Activated effector memory CD4-positive, alpha-beta T cell treated with anti-CD3 and anti-CD28 coated beads, Interleukin-2, amount 50 U/mL, for 16 hours (primary cell): ENCODE data around the gene RFTN1.

Source experiments
- DNase-seq: peaks from one replicate; pipeline ENCODE4 v3.0.0-alpha.2; 2020

The RFTN1 gene

DNA sequence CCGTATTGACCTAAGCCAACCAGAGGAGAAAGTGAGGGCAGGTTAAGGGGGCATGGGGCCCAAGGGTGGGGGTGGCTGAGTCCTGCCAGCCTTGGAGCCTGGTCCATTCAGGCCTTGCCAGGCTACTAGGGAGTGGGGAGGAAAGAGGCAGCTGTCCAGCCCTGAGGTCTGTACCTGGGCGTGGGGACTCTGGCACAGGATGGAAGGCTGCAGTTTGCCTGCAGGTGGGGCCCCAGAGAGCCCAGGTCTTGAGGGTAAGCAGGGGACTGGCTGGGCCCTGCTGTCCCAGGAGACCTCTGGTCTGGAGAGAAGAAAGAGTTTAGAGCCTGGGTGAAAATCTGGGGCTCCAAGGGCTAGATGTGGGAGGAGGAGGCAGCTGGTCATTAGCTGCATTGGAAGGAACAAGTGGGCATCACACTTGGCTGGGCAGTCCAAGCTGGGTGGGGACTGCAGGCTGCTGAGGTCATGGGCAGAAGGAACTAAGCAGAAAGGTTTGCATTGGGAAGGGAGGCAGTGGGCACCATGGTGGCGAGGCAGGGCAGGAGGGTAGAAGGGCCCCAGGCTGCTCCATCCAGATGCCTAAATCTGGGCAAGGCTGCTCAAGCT lies 140.1 kb downstream of the RFTN1 start:
- DNase-seq: no peak

DNA sequence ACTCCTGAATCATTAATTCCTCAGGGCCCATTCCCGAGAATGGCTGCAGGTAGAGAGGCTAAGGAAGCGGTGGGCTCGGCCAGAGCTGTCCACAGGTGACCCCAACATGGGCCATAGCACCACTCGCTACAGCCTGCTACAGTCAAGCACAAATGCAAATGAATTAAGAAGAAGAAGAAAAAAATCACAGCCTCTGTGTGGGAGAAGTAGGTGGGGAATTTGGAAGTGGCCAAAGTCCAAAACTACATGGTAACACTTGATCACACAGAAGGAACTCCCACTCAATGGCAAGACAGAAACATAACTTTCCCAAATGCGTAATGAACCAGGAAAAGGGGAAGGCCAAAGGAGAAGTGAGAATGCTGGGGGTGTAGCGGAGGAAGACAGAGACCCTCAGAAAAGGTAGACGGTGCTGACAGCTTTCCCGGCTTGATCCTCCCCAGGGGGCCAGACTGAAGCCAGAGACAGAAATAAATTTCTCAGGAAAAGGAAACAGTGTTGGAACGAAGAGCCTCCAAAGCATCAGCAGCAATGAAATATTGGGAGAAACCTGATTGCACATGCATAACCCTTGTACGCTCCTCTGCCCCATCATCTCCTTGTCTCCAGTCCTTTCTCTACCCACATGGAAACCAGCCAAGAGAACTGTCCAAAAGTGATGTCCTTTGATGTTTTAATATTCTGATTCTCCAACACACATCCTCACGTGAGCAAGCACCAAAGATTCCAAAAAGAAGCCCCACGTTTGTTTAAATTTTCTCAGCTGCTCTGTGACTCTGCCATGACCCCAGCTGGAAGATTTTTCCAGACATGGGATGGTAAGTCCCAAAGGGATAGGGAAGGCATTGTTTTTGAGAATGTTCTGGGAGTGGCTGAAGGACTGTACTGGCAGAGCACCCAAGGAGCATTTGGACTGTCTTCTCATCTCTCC lies 140.9 kb downstream of the RFTN1 start:
- no peak for DNase-seq

- DNase-seq: peak; percentile 74
These were observed 142.4 kb downstream of the RFTN1 start for GRCh38 chr3:16370872-16371740.

DNA sequence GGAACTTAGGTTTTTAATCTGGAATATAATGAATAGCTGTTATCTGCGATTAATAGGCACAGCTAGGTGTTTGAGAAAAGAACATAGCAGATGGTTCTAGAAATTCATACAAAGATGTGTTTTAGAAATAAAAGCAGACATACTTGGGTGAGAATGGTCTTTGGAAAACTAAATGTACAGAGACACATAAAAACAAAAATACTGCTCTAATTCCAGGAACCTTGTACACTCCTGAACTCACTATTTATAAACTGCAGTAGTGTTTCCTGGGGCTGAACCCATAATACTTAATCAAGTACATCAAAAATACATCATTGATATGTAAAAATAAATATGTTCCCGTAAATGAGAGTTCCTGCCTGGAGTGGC lies 143.0 kb downstream of the RFTN1 start:
- DNase-seq: no peak

- DNase-seq: no peak
These were observed 143.6 kb downstream of the RFTN1 start for GRCh38 chr3:16369885-16370284.

DNA sequence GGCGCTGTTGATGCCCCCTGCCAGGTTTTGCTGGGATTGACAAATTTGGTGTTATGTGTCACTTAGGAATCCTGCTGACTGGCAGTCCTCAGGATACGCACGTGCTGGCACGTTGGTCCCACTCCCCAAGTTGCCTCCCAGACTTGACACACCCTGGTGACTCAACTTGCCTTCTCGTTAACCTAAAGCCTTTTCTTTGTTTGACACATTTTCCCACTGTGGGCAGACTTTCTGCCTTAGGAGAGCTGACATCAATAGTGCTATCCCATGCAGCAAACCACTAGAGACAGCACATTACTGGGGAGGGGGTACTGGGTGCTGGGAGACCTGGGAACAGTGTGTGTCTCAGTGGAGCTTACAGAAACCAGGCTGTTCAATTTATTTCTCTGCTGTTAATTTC lies 144.2 kb downstream of the RFTN1 start:
- no peak for DNase-seq

DNA sequence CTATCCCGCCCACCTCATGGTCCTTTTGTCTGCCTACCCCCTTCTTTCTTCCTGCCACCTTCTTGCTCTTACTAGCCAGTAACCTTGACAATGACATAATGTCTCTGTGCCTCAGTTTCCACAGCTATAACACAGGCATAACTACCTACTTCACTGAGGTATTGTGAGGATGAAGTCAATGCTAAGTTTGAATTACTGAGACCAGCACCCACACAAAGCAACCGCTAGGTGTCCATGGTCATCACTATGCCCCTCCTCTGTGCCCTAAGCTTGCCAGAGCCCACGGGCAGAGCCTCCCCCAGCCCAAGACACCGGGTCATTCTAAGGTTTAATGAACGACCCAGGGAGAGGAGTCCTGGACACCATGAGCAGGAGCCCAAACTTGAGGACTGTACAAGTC lies 146.9 kb downstream of the RFTN1 start:
- DNase-seq: no peak

- DNase-seq: no peak
These were observed 147.9 kb downstream of the RFTN1 start for GRCh38 chr3:16365491-16366128.

DNA sequence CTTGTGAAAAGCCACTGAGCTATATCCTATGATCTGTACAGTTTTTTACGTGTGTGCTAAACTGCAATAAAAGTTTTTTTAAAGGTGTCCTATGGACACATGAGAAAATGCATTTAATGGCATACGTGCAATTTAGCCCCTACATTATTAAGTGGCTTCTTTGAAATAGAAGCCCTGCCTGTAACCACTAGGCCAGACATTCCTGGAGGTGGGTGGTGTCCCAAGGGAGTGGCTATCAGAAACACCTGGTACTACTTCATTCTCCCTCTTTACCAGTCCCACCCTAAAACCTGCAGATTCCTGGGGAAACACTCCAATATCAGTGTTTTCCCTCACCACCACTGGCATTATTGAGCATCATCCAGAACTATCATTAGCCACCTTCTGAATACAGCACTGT lies 148.5 kb downstream of the RFTN1 start:
- DNase-seq: no peak

DNA sequence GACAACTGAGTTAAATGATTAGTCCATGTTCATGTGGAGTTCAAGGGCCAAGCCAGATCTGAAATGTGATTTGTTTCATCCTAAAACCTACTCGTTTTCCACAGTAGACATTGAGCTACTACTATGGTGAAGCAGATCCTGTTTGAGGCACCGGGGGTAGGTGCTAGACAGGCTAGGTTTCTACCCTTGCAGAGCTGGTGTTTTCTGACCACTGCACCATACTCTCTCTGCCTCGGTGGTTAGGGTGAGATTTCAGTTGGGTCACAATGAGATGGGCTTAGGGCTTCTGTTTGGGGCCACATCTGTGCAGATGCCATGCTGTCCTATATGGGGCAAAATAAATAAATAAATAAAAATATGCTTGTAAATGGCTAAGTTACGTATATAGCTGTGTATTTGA lies 149.2 kb downstream of the RFTN1 start:
- no peak for DNase-seq

DNA sequence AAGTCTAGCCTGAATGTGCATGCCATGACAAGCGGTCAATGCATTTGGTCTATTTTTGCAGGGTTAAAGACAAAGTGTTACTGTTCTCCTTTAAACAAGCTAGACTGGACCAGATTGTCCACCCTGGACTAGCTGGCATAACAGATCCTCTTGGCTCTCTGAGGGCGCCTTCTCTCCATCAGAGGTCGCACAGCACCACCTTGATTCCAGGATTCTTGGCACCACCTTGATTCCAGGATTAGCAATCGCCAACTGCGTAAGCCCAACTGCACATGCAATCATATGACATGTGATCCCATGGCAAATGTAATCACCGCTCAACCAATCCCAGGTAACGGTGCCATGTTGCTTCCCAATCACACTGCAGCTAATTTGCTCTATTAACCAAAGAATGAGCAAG lies 149.9 kb downstream of the RFTN1 start:
- no peak for DNase-seq

DNA sequence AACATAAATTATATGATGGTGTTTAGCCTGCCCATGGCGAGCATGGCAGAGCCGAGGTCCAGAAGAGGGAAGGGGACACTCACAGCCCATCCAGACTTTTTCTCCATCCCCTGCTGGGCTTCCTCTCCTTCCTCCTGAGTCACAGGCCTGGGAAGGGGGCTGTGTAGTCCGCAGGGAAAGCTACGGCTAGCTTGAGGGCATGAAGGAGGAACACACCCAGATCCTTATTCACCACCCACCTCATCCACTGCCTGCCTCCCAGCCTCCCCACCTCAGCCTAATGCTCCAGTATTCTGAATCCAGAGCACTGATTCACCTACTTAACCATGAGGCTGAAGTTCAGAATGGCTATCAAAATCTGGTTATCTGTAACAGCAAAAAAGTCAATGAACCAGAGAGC lies 150.7 kb downstream of the RFTN1 start:
- DNase-seq: no peak

DNA sequence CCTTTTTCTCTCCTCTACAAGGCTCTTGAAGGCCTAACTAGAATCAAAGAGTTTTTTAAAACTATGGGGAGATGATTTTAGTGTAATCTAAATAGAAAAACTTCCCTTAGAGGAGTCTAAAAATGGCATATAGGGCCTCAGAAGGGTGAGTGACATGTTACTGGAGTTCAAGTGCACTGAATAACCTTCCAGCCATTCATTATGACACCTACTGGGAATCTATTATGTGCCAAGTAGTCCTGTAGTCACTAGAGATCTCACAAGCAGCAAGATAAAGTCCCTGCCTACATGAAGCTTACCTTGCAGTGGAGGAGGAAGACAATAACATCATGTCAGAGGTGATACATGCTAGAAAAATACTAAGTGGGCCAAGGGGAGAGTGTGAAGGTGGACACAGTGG lies 152.4 kb downstream of the RFTN1 start:
- no peak for DNase-seq

- DNase-seq: no peak
These were observed 154.2 kb downstream of the RFTN1 start for GRCh38 chr3:16359331-16359730.

- no peak for DNase-seq
These were observed 155.2 kb downstream of the RFTN1 start for GRCh38 chr3:16358336-16358735.

DNA sequence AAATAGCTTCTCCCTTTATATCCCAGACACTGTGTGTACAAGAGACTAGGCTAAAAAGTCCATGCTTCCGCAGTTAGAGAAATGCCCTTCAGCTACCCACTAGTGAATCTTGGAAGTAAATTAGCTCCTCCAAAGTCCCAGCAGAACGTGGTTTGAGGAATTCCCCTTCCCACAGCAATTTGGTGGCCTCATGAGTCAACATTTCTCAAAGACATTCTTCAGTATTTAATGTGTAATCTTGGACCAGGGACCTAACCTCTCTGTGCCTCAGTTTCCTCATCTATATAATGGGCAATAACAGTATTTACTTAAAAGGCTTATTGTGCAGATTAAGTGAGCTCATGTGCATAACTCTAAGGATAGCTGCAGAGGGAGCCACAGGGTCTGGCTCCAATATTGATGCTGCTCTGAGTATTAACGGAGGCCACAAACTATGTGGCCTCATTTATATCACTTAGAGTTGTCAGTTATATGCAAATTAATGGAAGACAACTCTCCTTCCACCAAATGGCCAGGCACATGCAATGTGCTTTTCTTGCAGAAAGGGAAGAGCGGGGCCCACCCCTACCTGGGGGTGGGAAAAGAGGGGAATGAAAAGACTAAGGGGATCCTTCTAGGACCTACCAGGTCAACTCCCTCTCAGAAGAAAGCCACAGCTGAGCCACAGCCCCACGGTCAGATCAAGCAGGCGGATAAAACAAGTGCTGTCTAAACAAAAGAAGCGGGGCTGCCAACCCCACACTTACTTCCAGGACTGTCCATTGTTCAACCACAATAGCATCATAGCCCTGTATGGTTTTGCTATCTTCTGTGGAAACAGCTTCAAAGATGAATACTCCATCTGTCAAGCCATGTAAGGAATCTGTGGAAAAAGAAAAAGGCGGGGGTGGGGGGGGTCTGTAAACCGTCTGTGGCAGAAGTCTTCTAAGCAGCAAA lies 156.0 kb downstream of the RFTN1 start:
- DNase-seq: no peak

DNA sequence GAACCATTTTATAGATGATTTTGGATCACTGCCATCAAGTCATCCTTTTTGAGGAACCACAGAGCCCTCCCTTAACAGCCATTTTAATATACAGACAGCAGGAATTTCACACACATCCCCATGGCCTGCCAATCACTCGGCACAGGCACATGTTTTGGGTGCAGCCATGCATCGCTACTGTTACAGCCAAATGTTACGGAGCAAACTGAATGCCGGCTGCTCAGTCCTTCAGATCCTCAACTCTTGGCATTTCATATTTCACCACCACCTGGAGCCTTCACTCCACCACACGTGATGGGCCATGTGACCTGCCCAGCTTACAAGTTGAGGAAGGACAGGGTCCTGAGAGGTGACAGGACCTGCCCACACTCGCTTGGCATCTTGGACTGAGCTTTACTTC lies 157.7 kb downstream of the RFTN1 start:
- no peak for DNase-seq

DNA sequence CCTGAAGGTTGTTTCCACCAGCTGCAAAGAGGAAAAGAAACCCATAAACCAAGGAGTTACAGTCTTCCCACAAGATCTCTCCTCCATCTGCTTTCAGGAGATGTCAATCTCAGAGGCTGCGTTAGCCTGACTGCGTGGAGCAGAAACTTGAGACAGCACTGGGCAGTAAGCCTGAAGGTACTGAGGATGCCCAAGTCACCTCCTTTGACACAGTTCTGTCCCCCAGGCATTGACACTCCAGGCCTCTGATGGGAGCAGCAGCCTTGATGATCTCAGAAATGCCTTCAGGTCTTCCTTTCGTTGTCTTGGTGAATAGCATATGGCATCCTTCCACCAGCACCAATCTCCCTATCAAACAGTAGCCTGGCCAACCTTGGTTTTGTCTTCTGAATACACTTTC lies 159.2 kb downstream of the RFTN1 start:
- no peak for DNase-seq

DNA sequence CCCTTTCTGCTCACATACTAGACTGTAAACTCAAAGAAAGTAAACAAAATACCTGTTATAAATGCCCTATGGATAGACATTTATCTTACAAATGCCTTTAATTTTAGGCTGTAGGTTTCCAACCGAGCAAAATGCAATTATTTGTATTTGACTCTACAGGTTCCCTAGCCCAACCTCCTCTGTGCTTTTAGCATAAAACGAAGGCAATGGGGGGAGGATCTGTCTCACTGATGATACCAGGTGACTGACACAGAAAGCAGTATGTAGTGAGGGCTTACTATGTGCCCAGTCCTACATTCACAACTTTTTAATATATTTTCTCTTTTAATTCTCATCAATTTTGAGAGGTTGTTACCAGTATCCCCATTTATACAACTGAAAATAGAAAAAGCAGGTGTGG lies 161.1 kb downstream of the RFTN1 start:
- DNase-seq: no peak

- DNase-seq: no peak
These were observed 162.7 kb downstream of the RFTN1 start for GRCh38 chr3:16350597-16351318.

- DNase-seq: no peak
These were observed 163.4 kb downstream of the RFTN1 start for GRCh38 chr3:16349986-16350596.
